ENCODE results near the gene MAGEB4.
"Not testable (repeated sequence)": the region's sequence is repeated elsewhere in the genome, so short reads cannot be mapped to it uniquely, and the experiment has no call there.

Gene MAGEB4

GRCh38 chrX:30241724-30242415 lies at the start of gene MAGEB4:
Gene MAGEB4, plus strand, starts transcription at chrX:30242000. Its CDS starts 136 bp downstream, at chrX:30242136.
- DNase-seq, result no peak

GRCh38 chrX:30193910-30194309 lies 47.9 kb upstream of the MAGEB4 start:
- DNase-seq, result not testable (repeated sequence)

GRCh38 chrX:30196322-30196721 lies 45.5 kb upstream of the MAGEB4 start:
- no peak for DNase-seq

GRCh38 chrX:30212172-30212571 lies 29.6 kb upstream of the MAGEB4 start:
- no peak for DNase-seq

GRCh38 chrX:30215357-30215843 lies 26.4 kb upstream of the MAGEB4 start, which contains the start of gene MAGEB2:
Gene MAGEB2, plus strand, starts transcription at chrX:30215563. Its CDS starts 3,018 bp downstream, at chrX:30218581.
- DNase-seq, result no peak

GRCh38 chrX:30217465-30217864 lies 24.3 kb upstream of the MAGEB4 start:
- no peak for DNase-seq

GRCh38 chrX:30219372-30219771 lies 22.4 kb upstream of the MAGEB4 start:
- no peak for DNase-seq

- no peak for DNase-seq
Observed at GRCh38 chrX:30220661-30221060, 21.1 kb upstream of the MAGEB4 start.

- DNase-seq, result no peak
Observed at GRCh38 chrX:30224536-30224935, 17.3 kb upstream of the MAGEB4 start.

GRCh38 chrX:30228526-30228925 lies 13.3 kb upstream of the MAGEB4 start:
- DNase-seq, result no peak

GRCh38 chrX:30230395-30230794 lies 11.4 kb upstream of the MAGEB4 start, which contains the start of gene MAGEB3:
Gene MAGEB3, plus strand, starts transcription at chrX:30230657. Its CDS starts 5,268 bp downstream, at chrX:30235925.
- no peak for DNase-seq

GRCh38 chrX:30246769-30247489 lies 5.1 kb downstream of the MAGEB4 start, which contains the start of gene MAGEB1:
Gene MAGEB1, plus strand, starts transcription at chrX:30247146. Its CDS starts 3,348 bp downstream, at chrX:30250494.
- no peak for DNase-seq

GRCh38 chrX:30248854-30249253 lies 7.1 kb downstream of the MAGEB4 start:
- peak; percentile 6 to 18 (median 8) for DNase-seq

- peak in 1 of 3 donors; percentile 1 for DNase-seq
Observed at GRCh38 chrX:30253257-30253656, 11.5 kb downstream of the MAGEB4 start.

GRCh38 chrX:30259927-30260326 lies 18.1 kb downstream of the MAGEB4 start:
- no peak for DNase-seq

- no peak for DNase-seq
Observed at GRCh38 chrX:30261012-30261411, 19.2 kb downstream of the MAGEB4 start.

GRCh38 chrX:30262763-30263162 lies 21.0 kb downstream of the MAGEB4 start:
- no peak for DNase-seq

- DNase-seq, result no peak
Observed at GRCh38 chrX:30270639-30271038, 28.8 kb downstream of the MAGEB4 start.

GRCh38 chrX:30275498-30275897 lies 33.7 kb downstream of the MAGEB4 start:
- DNase-seq, result peak; percentile 2 to 40 (median 34)

GRCh38 chrX:30278365-30278764 lies 36.6 kb downstream of the MAGEB4 start:
- DNase-seq, result peak; percentile 28 to 41 (median 40)

GRCh38 chrX:30280428-30280827 lies 38.6 kb downstream of the MAGEB4 start:
- peak in 1 of 3 donors; percentile 2 for DNase-seq

GRCh38 chrX:30282527-30282926 lies 40.7 kb downstream of the MAGEB4 start:
- no peak for DNase-seq

GRCh38 chrX:30283456-30284200 lies 41.8 kb downstream of the MAGEB4 start:
- DNase-seq, result peak; percentile 51 to 83 (median 79)
